IgD-negative memory B cell (primary cell): ENCODE measurements around the gene EEFSEC. TPM values are rescaled to one million over a fixed set of nuclear protein-coding genes. Genes with fewer than 3 reads are reported as not detected.

Experiments used
- H3K27ac Mint-ChIP-seq, 3 donors: one replicate each; pipeline ENCODE4 v1.8.0; 2020 to 2022; ENCODE audit warnings: mild to moderate bottlenecking in 3 of 3, mixed read lengths in 3 of 3, moderate library complexity in 1 of 3
- H3K27me3 Mint-ChIP-seq: one replicate; pipeline ENCODE4 v1.8.0; 2021; ENCODE audit warnings: mixed read lengths
- H3K36me3 Mint-ChIP-seq: one replicate; pipeline ENCODE4 v1.8.0; 2020; ENCODE audit warnings: mild to moderate bottlenecking, mixed read lengths
- H3K4me1 Mint-ChIP-seq, 3 donors: one replicate each; pipeline ENCODE4 v1.8.0; 2020 to 2022; ENCODE audit warnings: mixed read lengths in 3 of 3, mild to moderate bottlenecking in 1 of 3
- H3K4me3 Mint-ChIP-seq, 4 donors: one replicate each; pipeline ENCODE4 v1.8.0; 2020 to 2022; ENCODE audit warnings: mild to moderate bottlenecking in 4 of 4, mixed read lengths in 4 of 4, moderate library complexity in 3 of 4
- H3K9me3 Mint-ChIP-seq, 3 donors: one replicate each; pipeline ENCODE4 v1.8.0; 2020 to 2021; ENCODE audit warnings: mixed read lengths in 3 of 3, mild to moderate bottlenecking in 1 of 3
- polyA plus RNA-seq: library from polyadenylated mRNA; unstranded; fragments of 300-500 nt; fragmentation: Illumina TruSeq; gene quantifications from one replicate; pipeline ENCODE4 v1.2.3, GENCODE V29; 2021

EEFSEC gene
- polyA plus RNA-seq, 1 donor from 2014 or later = 23.1 TPM

DNA sequence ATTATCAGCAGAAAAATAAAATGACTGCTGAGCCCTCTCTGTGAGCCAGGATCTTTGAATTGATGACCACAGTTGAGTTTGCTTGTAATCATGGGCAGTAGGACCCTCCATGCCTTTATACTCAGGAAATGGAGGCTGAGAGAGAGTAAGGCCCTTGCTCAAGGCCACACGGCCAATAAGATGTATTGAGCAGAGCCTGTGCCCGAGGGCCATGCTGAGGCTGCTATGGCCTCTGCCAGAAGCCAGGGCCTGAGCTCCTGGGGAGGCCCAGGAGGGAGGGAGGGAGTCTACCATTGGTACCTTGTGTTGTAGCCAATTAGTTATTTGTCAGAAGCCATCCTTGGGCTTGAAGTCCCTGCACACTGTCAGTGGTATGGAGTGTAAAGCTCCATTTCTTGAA lies 162.0 kb downstream of the EEFSEC start:
- Mint-ChIP-seq H3K27me3 (no peaks in the 10 kb centered on the region), H3K27ac (no peak overlapping the region), H3K4me1 (no peaks in the 10 kb centered on the region)

DNA sequence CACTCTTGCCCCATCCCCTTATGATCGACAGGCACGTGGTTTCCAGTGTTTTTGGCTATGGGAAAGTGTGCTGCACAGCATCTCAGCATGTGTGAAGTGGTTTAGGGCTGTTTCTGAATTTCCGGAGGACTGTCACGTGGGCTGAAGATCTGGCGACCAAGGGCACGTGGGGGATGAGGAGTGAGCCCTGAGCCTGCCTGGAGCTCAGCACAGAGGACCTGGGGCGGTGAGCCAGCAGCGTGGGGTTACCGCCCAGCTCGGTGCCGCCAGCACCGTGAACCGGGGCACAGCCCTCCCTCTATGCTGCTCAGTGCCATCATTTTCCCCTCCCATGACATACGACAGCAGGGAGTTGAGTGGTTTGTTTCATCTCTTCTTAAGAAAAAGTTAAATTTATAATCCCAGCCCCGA lies 163.2 kb downstream of the EEFSEC start:
- peaks cover 1% of the 10 kb centered on the region for H3K36me3 Mint-ChIP-seq
- no peak overlapping the region for H3K4me3 Mint-ChIP-seq
- H3K27me3 Mint-ChIP-seq = no peaks in the 10 kb centered on the region
- H3K9me3 Mint-ChIP-seq = no peaks in the 10 kb centered on the region
- H3K27ac Mint-ChIP-seq = no peak overlapping the region
- H3K4me1 Mint-ChIP-seq = no peaks in the 10 kb centered on the region

More for the DNA sequence above, 162.0 kb downstream of the EEFSEC start:
- Mint-ChIP-seq H3K4me3 (no peak overlapping the region), H3K9me3 (no peaks in the 10 kb centered on the region), H3K36me3 (peaks cover 7% of the 10 kb centered on the region)

DNA sequence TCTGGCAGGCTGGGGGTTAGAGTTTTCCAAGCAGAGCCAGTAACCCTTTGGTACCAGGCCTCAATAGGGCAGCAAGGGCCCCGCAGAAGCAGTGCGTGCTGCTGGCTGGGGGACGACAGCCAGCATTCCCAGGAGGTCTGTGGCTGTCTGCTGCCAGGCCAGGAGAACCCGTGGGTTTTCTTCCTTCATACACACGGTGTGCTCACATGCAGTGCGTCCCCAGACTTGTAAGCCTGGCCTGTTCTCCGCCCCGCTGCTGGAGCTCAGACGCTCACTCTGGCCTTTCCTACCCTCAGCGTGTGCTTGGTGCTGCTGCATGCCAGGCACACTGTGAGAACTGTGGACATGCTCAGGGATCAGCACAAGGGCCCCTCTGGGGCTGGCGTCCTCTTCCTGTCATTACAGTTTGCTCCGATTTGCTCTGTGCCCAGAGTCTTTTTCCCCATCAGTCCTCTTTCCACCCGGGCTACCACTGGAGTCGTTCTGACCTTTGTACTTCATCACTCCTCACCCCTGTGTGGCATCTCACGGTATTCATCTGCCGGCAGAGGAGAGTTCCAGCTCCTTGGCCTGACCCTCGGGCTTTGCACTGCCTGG lies 163.9 kb downstream of the EEFSEC start:
- no peaks in the 10 kb centered on the region for H3K27me3 Mint-ChIP-seq
- H3K4me1 Mint-ChIP-seq = no peaks in the 10 kb centered on the region
- H3K9me3 Mint-ChIP-seq = no peaks in the 10 kb centered on the region
- H3K27ac Mint-ChIP-seq = no peak overlapping the region
- peaks cover 1% of the 10 kb centered on the region for H3K36me3 Mint-ChIP-seq
- H3K4me3 Mint-ChIP-seq = no peak overlapping the region

DNA sequence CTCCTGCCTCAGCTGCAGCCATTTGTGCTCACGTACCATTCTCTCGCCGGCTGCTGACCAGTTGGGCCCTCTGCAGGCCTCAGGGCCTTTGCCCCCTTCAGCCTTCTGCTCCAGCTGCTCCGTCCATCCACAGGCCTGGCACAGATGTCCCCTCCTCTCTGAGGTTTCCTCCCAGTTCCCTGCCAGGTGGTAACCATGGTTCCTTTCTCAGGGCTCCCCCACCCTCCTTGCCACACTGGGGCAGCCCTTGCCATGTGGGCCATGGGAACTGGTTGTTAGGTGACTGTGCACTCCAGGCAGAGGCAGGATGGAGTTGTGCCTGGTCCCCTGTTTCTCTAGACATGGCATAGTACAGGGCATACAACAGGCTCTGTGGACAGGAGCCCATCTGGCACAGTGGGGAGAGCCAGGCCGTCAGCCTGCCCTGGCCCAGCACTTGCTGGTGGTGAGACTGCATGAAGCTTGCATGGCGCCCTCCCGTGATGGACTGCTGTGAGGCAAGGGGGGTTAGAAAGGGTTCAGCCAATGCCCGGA lies 164.5 kb downstream of the EEFSEC start:
- Mint-ChIP-seq H3K27ac (no peak overlapping the region), H3K4me3 (no peak overlapping the region), H3K27me3 (no peaks in the 10 kb centered on the region), H3K4me1 (no peaks in the 10 kb centered on the region), H3K36me3 (peaks cover 1% of the 10 kb centered on the region), H3K9me3 (no peaks in the 10 kb centered on the region)

DNA sequence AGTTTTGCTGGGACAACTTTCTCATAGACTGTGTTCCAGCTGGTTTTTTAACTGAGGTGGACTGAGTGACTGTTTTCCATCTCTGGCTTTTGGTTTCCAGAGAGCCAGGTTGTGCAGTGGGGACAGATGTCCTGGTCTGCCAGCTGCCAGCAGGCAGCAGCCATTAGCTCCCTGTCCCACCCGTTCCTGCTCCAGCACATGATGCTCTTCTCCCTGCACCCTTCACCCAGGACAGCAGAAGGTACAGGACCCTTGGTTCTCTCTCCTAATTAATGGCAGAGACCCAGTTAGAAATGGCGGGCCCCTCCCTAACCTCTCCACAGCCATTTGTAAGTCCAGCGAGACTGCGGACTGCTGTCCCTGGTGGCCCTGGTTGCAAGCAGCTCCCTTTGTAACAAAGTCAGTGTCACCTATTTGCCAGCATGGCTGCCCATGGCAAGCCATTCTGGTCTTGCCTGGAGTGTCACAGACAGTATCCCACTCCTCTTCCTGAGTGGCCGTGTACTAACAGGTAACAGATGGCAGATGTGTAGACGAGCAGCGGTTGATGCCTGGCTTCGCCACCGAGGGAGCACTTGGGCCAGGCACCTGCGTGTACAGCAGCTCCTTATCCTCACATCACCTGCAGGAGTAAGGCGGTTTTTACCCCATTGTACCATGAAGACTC lies 165.1 kb downstream of the EEFSEC start:
- Mint-ChIP-seq H3K4me3 (no peak overlapping the region), H3K27ac (no peak overlapping the region), H3K36me3 (peaks cover 1% of the 10 kb centered on the region), H3K9me3 (no peaks in the 10 kb centered on the region), H3K27me3 (no peaks in the 10 kb centered on the region), H3K4me1 (no peaks in the 10 kb centered on the region)

- no peak overlapping the region for H3K27ac Mint-ChIP-seq
- H3K4me3 Mint-ChIP-seq = no peak overlapping the region
- no peaks in the 10 kb centered on the region for H3K9me3 Mint-ChIP-seq
- H3K36me3 Mint-ChIP-seq = peaks cover 1% of the 10 kb centered on the region
- no peaks in the 10 kb centered on the region for H3K27me3 Mint-ChIP-seq
- H3K4me1 Mint-ChIP-seq = no peaks in the 10 kb centered on the region
Observed at GRCh38 chr3:128319107-128319506, 165.8 kb downstream of the EEFSEC start.

GRCh38 chr3:128319741-128320141 lies 166.5 kb downstream of the EEFSEC start:
- Mint-ChIP-seq H3K27ac (no peak overlapping the region), H3K4me3 (no peak overlapping the region), H3K9me3 (no peaks in the 10 kb centered on the region), H3K27me3 (no peaks in the 10 kb centered on the region), H3K4me1 (no peaks in the 10 kb centered on the region), H3K36me3 (peaks cover 3% of the 10 kb centered on the region)

DNA sequence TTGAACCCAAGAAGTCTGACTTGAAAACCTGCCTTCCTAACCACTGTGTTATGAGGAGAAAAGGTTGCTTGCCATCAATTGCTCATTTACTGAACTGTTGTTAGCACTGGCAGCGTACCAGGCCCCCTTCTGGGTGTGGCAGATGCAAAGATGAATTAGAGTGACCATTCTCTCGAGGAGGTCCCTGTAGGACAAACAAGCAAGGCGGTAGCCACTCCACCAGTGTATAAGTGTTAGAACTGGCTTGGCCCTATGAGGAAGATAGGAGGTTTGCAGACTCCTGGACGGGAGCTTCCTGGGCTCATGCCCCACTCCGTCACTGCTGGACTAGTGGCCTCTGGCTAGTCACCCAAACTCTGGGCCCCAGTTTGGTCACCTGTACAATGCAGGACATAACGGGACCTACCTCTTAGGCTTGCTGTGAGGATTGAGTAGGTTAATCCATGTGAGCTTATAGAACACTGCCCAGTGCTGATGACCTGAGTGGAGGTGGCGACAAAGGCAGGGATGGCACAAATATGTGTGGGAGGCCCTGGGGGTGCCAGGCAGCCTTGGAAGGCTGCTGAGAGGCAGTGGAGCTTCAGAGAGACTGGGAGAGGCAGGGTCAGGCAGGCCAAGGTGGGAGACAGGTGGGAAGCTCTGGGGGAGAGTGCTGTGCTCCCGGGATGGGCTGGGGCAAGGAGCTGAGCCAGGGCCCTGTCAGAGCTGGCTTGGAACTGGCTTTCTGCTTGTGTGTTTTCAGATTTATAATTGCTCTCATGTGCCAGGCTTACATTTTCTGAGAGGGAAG lies 167.5 kb downstream of the EEFSEC start:
- H3K4me3 Mint-ChIP-seq = no peak overlapping the region
- H3K27me3 Mint-ChIP-seq = no peaks in the 10 kb centered on the region
- H3K9me3 Mint-ChIP-seq = no peaks in the 10 kb centered on the region
- no peaks in the 10 kb centered on the region for H3K4me1 Mint-ChIP-seq
- peaks cover 8% of the 10 kb centered on the region for H3K36me3 Mint-ChIP-seq
- peak overlapping the region in 1 of 3 donors; percentile 27 for H3K27ac Mint-ChIP-seq

- Mint-ChIP-seq H3K27ac (no peak overlapping the region), H3K4me3 (no peak overlapping the region), H3K4me1 (no peaks in the 10 kb centered on the region), H3K36me3 (peaks cover 10% of the 10 kb centered on the region), H3K27me3 (no peaks in the 10 kb centered on the region), H3K9me3 (no peaks in the 10 kb centered on the region)
Observed at GRCh38 chr3:128321418-128321817, 168.1 kb downstream of the EEFSEC start.

DNA sequence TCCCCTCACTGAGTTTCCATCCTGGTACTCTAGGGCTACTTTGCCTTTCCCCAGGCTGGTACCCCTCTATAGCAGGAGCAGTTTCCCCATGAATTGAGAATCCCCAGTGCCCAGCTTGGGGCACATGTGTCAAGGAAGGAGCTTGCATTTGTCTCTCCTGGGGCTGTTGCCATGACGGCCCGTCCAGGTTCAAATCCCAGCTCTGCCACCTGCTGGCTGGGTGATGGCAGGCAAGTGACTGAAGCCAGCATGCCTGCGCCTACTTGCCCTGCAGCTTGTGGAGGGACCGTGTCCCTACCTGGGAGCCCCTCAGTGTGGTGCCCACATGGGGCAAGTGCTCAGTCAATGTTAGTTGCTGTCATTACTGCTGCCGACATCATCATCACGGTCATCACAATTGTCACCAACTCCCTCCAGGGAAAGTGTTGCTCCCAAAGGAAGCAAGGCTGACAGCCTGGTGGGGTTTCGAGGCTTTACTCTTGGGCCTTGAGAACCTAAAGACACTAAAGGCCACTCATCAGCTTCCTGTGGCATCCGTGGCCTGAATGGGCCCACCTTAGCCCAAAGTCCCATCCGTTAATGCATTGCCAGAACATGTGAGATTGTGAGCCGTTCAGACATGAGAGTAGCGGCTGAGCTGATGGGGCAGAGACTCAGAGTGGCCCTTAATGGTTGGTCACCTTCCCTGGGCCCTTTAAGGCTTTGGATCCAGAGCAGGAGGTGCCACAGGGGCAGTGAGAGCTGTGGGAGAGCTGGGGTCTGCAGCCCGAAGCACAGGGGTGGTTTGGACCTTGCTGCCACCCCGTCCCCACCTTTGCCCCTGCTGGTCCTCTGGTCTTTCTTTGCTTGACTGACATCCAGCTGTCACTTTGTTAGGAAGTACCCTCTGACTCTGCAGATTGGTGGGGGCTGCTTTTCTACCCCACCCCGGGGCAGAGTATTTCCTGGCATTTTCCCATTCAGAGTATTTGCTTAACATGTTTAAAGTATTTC lies 169.0 kb downstream of the EEFSEC start:
- peaks cover 14% of the 10 kb centered on the region for H3K36me3 Mint-ChIP-seq
- H3K27me3 Mint-ChIP-seq = no peaks in the 10 kb centered on the region
- no peaks in the 10 kb centered on the region for H3K9me3 Mint-ChIP-seq
- H3K27ac Mint-ChIP-seq = peak overlapping the region in 1 of 3 donors; percentile 24
- no peaks in the 10 kb centered on the region for H3K4me1 Mint-ChIP-seq
- no peak overlapping the region for H3K4me3 Mint-ChIP-seq

DNA sequence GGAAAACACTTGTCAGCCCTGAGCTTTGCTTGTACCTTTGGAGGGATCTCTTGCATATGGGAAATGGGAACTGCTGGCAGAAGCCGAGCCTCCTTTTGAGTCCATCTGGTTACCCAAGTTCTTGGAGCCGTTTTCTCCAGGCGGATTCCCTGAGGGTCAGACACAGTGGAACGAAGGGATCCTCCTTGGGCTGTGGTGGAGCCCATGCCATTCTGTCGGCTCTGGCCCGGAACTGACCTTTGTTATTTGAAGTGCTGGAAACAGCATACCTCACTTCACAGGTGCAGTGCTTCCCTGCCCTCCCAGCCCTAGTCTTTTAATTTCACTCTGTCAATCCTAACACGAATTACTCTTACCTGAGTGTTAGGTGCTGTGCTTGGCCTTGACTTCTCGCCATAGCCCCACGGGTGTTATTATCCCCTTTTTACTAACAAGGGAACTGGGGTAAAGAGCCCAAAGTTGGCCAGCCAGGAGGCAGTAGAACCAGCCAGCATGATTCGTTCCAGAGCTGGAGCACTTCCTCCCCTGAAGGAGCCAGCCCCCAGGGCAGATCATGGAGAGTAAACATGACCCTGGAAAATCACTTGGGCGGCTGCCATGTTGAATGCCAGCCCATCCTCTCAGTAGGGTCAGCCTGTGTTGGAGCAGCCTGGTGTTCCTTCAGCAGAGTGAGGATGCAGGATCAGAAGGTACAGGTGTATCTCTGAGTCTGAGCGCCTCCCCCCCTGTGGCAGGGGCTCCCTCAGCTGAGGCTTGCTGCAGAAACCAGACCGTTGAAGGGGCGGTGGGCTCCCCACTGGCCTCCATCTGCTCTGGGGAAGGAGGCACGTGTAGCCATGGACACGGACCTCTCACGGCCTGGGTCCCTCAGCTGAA lies 170.2 kb downstream of the EEFSEC start:
- H3K4me1 Mint-ChIP-seq = no peaks in the 10 kb centered on the region
- no peaks in the 10 kb centered on the region for H3K27me3 Mint-ChIP-seq
- H3K4me3 Mint-ChIP-seq = no peak overlapping the region
- no peaks in the 10 kb centered on the region for H3K9me3 Mint-ChIP-seq
- peaks cover 16% of the 10 kb centered on the region for H3K36me3 Mint-ChIP-seq
- H3K27ac Mint-ChIP-seq = no peak overlapping the region

GRCh38 chr3:128324911-128325592 lies 171.8 kb downstream of the EEFSEC start:
- Mint-ChIP-seq H3K27ac (no peak overlapping the region), H3K4me3 (no peak overlapping the region), H3K4me1 (no peaks in the 10 kb centered on the region), H3K36me3 (peaks cover 15% of the 10 kb centered on the region), H3K9me3 (no peaks in the 10 kb centered on the region), H3K27me3 (no peaks in the 10 kb centered on the region)

- Mint-ChIP-seq H3K4me1 (no peaks in the 10 kb centered on the region), H3K9me3 (no peaks in the 10 kb centered on the region), H3K27ac (no peak overlapping the region), H3K36me3 (peaks cover 15% of the 10 kb centered on the region), H3K4me3 (no peak overlapping the region), H3K27me3 (no peaks in the 10 kb centered on the region)
Observed at GRCh38 chr3:128326051-128326823, 173.0 kb downstream of the EEFSEC start.
